ENCODE results near the gene LRRN2. TPM values are rescaled to one million over a fixed set of nuclear protein-coding genes. Genes with fewer than 3 reads are reported as not detected.
"Not testable (repeated sequence)": the region's sequence is repeated elsewhere in the genome, so short reads cannot be mapped to it uniquely, and the experiment has no call there.

Gene LRRN2
- total RNA-seq, 1 donor from 2014 or later: 0.17 TPM

- DNase-seq: no peak
Observed at GRCh38 chr1:204711947-204712701, 26.6 kb upstream of the LRRN2 start.

DNA sequence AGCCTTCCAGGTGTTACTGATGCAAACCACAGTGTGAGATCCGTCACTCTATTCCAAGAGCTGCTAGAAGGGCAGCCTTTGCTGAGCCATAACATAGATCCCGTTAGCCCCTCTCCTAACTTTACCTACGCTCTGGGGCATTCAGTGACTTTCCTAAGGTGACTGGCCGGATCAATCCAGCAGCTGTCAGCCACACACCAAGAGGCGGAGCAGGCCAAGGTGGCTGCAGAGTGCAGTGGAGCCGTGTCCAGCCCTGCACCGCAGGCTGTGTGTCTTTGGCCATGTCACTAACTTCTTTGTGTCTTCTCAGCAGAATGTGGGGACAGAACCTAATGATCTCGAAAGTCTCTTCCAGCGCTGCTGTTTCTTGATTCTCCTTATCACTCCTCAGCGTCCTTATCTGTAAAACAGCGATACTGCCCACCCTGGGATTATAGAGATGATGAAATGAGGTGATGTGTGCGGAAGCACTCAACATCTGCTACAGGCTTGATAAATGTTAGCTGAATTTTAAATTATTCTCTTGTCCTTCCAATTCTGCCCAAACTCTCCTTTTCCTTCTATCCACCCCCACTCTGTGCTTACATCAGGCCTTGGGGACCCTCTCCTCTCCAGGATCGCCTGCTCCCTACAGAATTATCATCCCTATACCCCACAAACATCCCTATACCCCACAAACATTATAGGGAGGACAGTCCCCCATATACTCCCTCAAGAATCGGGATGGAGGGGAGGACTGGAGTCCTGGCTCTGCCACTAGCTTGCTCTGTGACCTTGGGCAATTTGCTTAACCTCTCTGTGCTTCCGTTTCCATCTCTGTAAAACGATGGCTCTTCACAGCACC is 25.8 kb upstream of the LRRN2 start:
- DNase-seq: no peak

- DNase-seq: no peak
Observed at GRCh38 chr1:204709960-204710912, 24.7 kb upstream of the LRRN2 start.

DNA sequence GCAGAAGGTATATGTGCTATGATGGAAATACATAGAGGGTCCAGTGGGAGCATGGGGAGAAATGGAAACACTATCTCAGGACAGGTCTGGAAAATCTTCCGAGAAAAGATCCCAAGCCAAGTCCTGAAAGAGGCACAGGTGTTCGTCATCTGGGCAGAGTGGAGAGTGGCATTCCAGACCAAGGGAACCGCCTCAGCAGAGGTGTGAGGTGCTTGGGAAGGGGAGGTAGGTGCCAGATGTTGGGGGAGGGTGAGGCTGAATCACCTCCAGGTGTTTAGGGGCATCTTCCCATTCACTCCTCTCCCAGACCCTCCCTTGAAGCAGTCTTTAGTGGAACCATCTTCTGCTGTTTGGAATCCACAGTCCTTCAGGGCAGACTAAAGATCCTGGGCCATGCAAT is 23.5 kb upstream of the LRRN2 start:
- DNase-seq: no peak

DNA sequence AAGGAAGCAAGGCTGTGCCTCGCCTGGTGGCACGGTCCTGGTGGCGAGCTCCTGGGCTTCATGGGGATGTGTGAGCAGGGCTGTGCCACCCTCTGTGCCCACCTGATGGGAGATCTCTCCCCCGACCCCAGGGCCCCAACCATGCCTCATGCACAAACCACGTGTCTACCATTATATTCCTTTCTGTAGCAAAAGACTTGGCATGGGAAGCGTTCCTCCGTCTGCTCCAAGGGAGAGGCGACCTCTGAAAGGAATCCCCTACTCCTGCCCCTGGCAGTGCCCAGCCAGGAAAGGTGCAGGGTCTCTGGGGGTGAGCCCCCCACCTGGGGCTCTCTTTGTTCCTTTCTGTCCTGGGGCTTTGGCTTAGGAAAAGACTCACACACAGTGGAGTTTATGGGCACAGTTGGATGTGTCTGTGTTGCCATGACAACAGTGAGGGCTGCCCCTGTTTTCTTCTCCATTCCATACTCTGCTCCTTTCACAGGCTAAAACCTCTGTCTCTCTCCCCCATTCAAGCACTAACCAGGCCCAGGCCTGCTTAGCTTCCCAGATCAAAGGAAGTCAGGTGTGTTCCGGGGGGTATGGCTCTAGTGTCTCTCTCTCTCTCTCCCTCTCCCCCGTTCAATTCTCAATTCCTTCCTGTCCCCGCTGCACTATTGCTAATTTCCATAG is 21.4 kb upstream of the LRRN2 start:
- no peak for DNase-seq

- DNase-seq: no peak
Observed at GRCh38 chr1:204705888-204706837, 20.6 kb upstream of the LRRN2 start.

DNA sequence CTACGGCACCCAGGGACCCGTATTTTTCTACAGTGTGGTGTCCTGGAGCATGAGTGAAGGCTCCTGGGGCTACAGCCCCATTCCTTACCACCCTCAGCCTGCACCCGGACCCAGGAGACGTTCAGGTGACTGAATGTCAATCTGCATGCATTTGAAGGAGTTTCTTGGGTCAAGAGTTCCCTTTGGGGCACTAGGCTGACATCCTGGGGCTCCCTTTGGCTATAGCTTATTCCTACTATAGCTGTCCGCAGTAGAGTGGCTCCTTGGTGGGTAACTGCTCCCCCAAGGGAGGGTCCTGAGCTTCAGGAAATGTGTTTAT is 19.9 kb upstream of the LRRN2 start:
- no peak for DNase-seq

- DNase-seq: no peak
Observed at GRCh38 chr1:204704794-204705492, 19.4 kb upstream of the LRRN2 start.

DNA sequence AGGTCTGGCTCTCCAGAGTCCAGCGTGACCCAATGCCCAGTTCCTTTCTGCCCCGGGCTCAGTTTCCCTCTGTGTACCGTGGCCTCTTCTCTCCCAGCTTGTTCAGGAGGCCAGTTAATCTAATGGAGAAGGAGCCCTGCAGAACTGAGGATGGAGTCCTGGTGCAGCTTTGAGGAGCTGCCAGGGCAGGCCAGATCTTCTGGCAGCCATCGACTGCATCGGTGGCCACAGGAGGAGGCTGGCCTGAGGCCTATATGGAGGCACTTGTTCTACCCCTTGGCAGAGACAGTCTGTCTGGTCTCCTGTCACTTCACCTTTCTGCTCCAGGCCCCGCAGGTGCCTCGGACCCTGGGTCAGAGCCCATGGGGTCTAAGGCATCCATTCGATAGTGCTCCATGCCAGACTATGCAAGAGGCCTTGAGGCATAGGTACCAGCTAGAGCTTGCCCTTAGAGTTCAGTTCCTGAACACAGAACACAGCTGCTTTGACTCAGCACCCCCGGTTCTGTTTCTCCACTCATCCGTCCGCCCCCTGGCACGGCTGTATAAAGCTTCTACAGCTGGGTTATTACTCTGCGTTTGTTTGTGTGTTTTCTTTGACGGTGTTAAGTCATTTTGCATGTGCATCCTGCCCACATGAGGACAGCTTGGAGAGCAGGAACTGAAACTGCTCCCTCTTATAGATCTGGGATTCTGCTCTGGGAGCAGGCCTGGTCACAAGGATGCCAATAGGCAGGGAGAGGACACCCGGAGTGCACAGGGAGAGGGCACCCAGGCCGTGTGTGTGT is 18.5 kb upstream of the LRRN2 start:
- DNase-seq: no peak

DNA sequence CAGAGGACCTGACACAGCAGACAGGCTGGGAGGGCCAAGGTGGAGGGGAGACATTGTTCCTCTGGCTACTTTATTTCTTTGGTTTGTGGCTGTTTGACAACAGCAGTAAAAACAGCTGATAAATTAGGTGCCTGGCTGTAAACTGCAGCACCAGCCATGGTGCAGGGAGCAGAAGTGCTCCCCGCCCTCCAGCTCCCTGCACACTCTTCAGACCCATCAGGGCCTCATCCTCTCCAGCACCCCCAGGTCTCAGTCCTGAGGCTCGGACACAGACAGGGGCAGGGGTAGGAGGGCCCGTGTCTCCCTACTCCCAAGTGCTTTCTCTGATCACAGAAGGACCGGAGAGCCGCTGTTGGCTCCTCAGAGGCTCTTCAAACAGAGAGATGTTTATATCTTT is 17.7 kb upstream of the LRRN2 start:
- DNase-seq: no peak

DNA sequence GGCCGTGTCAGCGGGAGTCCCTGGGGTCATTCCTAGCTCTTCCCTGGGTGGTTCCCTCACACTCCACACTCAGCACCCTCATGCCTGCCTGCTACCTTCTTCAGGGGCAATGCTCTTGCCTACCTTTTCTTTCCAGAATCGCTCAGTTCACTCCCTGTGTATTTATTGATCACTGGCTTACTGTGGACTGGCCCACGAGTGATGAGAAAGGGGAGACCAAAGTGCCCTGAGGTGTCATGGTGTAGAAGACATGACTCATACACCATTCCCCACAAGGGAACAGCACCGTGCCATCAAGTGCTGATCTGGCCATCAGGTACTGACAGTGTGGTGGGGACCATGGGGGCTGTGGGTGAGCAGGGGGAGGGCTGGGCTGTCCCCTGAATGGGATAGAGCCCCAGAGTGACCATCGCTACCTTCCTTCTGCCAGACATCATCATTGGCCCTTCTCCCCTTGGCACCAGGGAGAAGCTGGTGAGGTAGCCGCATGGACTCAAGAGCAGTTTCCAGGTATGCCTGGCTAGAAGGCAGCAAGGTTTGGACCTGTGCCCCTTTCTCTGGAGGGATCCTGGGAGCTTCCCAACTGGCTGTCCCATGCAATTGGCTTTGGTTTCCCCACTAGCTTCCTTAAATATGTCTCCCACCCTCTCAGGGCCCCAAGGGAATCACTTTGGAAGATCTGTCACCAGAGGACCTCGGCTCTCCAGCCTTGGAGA is 17.2 kb upstream of the LRRN2 start:
- DNase-seq: no peak

- DNase-seq: no peak
Observed at GRCh38 chr1:204701229-204701628, 15.7 kb upstream of the LRRN2 start.

DNA sequence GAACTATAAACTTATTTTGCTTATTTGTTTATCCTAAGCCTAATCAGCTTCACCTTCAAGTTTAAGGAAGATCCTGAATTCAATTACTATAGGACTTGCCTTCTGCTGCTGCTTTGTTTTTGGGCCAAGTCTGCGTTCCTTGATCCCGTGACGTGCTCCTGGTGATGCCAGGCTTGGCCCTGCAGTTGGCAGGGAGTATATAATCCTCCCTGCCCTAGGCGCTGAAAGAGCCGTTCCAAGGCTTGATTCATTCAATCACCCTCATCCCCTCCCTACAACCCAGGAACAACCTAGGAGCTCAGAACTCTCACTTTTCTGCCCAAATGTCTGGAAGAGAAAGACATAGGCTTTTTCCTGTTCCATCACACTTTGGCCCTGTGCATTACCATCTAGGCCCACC is 12.4 kb upstream of the LRRN2 start:
- no peak for DNase-seq

- no peak for DNase-seq
Observed at GRCh38 chr1:204696606-204697005, 11.1 kb upstream of the LRRN2 start.

DNA sequence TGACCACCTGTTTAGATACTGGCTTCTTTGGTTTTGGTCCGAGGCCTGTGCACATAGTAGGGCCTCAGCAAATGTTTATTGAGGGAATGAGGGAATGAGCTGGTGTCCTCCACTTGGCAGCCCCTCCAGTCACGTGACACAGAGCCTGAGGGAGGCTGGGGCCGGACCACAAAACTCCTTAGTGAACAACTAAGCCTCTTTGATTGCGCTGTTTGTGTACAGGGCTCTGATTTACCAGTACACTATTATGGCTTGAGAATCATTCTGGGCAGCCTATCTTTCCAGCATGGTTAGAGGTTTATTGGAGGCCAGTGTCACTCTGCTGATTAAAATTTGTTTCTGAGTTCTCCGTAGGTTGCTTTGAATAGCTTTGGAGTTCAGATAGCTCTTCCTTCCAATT is 10.2 kb upstream of the LRRN2 start:
- DNase-seq: no peak

DNA sequence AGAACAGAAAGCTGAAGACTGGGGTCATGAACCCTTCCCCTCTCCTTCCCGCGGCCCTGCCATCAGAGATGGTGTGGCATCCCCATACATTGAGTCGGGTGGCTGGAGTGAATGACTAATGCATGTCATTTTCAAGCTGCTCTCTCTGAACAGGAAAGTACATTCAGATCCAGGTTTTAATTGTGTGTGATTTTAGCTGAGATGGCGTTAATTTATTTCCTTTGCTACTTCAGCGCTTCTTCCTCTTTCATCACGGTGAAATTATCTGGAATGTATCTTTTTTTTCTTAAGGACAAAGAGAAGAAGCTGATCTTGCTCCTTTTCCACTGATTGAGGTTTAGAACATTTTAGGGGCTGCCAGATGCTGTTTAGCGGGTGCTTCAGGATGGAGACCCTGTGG is 8.6 kb upstream of the LRRN2 start:
- DNase-seq: no peak

DNA sequence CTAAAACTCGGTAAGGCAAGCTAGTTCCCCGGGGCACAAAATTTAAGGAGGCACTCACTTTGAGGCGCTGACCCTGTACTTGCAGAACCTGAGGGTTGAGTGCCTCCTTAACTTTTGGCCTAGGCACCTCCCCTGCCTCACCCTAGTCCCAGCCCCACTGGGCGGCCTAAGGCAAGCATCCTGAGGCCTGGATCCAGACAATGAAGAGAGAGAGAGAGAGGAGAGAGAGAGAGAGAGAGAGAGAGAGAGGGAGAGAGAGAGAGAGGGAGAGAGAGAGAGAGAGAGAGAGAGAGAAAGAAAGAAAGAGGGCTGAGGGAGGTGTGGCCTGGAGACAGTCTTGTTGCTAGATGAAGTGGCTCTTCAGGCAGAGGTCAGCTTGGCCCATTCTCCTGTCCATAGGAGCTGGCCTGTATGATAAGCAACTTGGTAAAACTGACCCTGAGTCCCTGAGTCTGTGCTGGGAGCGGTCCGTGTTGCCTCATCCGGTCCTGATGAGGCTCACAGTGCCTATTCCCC is 7.4 kb upstream of the LRRN2 start:
- no peak for DNase-seq

- DNase-seq: no peak
Observed at GRCh38 chr1:204692325-204692840, 6.8 kb upstream of the LRRN2 start.

DNA sequence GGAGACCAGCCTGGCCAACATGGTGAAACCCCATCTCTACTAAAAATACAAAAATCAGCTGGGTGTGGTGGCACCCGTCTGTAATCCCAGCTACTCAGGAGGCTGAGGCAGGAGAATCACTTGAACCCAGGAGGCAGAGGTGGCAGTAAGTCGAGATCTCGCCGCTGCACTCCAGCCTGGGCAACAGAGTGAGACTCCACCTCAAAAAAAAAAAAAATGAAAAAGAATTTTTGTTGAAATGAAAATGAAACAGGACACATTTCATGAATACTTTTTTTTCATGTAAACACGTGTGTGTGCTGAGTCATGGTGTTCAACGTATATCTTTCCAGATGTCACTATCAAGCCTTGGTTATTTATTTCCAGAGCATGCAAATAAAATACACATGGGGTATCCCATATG is 5.8 kb upstream of the LRRN2 start:
- not testable (repeated sequence) for DNase-seq
